Astrocyte (in vitro differentiated cells and primary cell): ENCODE measurements around the gene EDNRA. TPM values are rescaled to one million over a fixed set of nuclear protein-coding genes. Genes with fewer than 3 reads are reported as not detected.

Source experiments
- DNase-seq: peaks from one replicate; pipeline ENCODE4 v3.0.0-alpha.2; 2010; ENCODE audit warnings: low read depth
- FAIRE-seq: peaks from 2 replicates; lab custom pipeline; 2011; peaks lifted over from hg19 to GRCh38; lab: Jason Lieb, UNC
- H2AFZ ChIP-seq: 2 replicates; pipeline ENCODE4 v1.6.0; 2012; ENCODE audit warnings: low read depth, low read length, inconsistent platforms
- H3K27ac ChIP-seq: 2 replicates; pipeline ENCODE4 v1.5.1; 2011; ENCODE audit warnings: low read depth, low read length, inconsistent platforms
- H3K27me3 ChIP-seq: 2 replicates; pipeline ENCODE4 v1.6.0; 2011; ENCODE audit warnings: low read length, inconsistent platforms; ENCODE audit not compliant: insufficient read depth
- H3K36me3 ChIP-seq: 2 replicates; pipeline ENCODE4 v1.5.1; 2011; ENCODE audit warnings: low read length, inconsistent platforms; ENCODE audit not compliant: insufficient read depth
- H3K4me1 ChIP-seq: 2 replicates; pipeline ENCODE4 v1.5.1; 2011; ENCODE audit warnings: low read length, inconsistent platforms; ENCODE audit not compliant: insufficient read depth
- H3K4me2 ChIP-seq: 2 replicates; pipeline ENCODE4 v1.6.0; 2012; ENCODE audit warnings: low read length, inconsistent platforms
- H3K4me3 ChIP-seq: 2 replicates; pipeline ENCODE4 v1.5.1; 2011; ENCODE audit warnings: low read depth, mild to moderate bottlenecking, low read length, inconsistent platforms; ENCODE audit not compliant: insufficient read depth
- H3K79me2 ChIP-seq: 2 replicates; pipeline ENCODE4 v1.6.0; 2012; ENCODE audit warnings: mild to moderate bottlenecking, low read length, inconsistent platforms; ENCODE audit not compliant: insufficient read depth
- H3K9ac ChIP-seq: 2 replicates; pipeline ENCODE4 v1.6.0; 2012; ENCODE audit warnings: mild to moderate bottlenecking, low read length, inconsistent platforms
- H3K9me3 ChIP-seq: 2 replicates; pipeline ENCODE4 v1.5.1; 2012; ENCODE audit warnings: low read depth, mild to moderate bottlenecking, low read length, inconsistent platforms; ENCODE audit not compliant: insufficient read depth
- H4K20me1 ChIP-seq: 2 replicates; pipeline ENCODE4 v1.6.0; 2012; ENCODE audit warnings: low read length, inconsistent platforms; ENCODE audit not compliant: insufficient read depth
- H3K27ac Mint-ChIP-seq: one replicate; pipeline ENCODE4 v1.8.0; 2021; ENCODE audit warnings: mild to moderate bottlenecking, mixed read lengths; ENCODE audit not compliant: unreplicated experiment
- H3K27me3 Mint-ChIP-seq: one replicate; pipeline ENCODE4 v1.8.0; 2021; ENCODE audit warnings: low read depth, mixed read lengths; ENCODE audit not compliant: unreplicated experiment
- H3K36me3 Mint-ChIP-seq: one replicate; pipeline ENCODE4 v1.8.0; 2021; ENCODE audit warnings: low read depth, mixed read lengths; ENCODE audit not compliant: unreplicated experiment
- H3K4me1 Mint-ChIP-seq: one replicate; pipeline ENCODE4 v1.8.0; 2021; ENCODE audit warnings: low read depth, mixed read lengths; ENCODE audit not compliant: unreplicated experiment
- H3K4me3 Mint-ChIP-seq: one replicate; pipeline ENCODE4 v1.8.0; 2021; ENCODE audit warnings: mild to moderate bottlenecking, moderate library complexity, mixed read lengths; ENCODE audit not compliant: unreplicated experiment
- H3K9me3 Mint-ChIP-seq: one replicate; pipeline ENCODE4 v1.8.0; 2021; ENCODE audit warnings: mild to moderate bottlenecking, mixed read lengths; ENCODE audit not compliant: unreplicated experiment
- CTCF ChIP-seq: IDR thresholded peaks from 2 replicates; pipeline ENCODE4 v1.5.1; 2011; ENCODE audit warnings: low read depth, mild to moderate bottlenecking, inconsistent platforms, low read length, moderate library complexity; ENCODE audit not compliant: insufficient read depth
- EZH2 ChIP-seq: IDR thresholded peaks from 2 replicates; pipeline ENCODE4 v1.6.1; 2012; ENCODE audit warnings: mild to moderate bottlenecking, low read length, inconsistent platforms; ENCODE audit not compliant: insufficient read depth
- total RNA-seq: library from RNA; stranded (reverse); gene quantifications from 2 replicates; pipeline ENCODE4 v1.2.1, GENCODE V29; 2021

EDNRA gene
- total RNA-seq, 1 donor from 2014 or later = 6.4 TPM

DNA sequence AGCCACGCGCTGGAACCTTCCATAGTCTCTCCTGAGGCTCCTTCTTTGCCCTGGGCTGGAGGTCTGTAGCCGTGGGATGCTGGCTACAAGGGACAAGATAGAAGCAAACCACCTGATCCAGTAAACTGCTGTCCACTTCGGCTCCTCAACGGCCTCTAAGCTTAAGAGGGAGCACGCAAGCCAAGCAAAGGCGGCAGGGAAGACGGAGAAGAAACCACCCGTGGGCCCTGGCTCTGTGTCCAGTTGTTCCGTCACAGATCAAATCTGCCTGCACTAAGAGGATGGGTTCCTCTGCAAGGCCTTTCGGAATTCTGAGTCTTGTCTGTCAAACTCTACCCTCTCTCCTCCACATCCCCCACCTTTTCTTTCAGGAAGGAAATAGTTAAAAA, 401 bp upstream of the EDNRA start:
- Histone ChIP-seq H3K36me3 (no peaks in the 10 kb centered on the region), H2AFZ (peak overlapping the region; percentile 87), H3K4me1 (peaks cover 25% of the 10 kb centered on the region), H3K4me2 (peak overlapping the region; percentile 85), H3K4me3 (peak overlapping the region; percentile 77), H3K9ac (peak overlapping the region; percentile 87), H3K9me3 (no peaks in the 10 kb centered on the region), H3K79me2 (peaks cover 40% of the 10 kb centered on the region), H3K27me3 (no peaks in the 10 kb centered on the region), H4K20me1 (no peaks in the 10 kb centered on the region), H3K27ac (peak overlapping the region; percentile 69)
- DNase-seq (no peak), FAIRE-seq (no peak)
- Mint-ChIP-seq H3K27ac (no peak overlapping the region), H3K4me1 (peaks cover 7% of the 10 kb centered on the region), H3K27me3 (peaks cover 9% of the 10 kb centered on the region), H3K9me3 (peaks cover 2% of the 10 kb centered on the region), H3K36me3 (no peaks in the 10 kb centered on the region), H3K4me3 (peak overlapping the region; percentile 90)
- TF ChIP-seq EZH2 (no peak), CTCF (no peak)

DNA sequence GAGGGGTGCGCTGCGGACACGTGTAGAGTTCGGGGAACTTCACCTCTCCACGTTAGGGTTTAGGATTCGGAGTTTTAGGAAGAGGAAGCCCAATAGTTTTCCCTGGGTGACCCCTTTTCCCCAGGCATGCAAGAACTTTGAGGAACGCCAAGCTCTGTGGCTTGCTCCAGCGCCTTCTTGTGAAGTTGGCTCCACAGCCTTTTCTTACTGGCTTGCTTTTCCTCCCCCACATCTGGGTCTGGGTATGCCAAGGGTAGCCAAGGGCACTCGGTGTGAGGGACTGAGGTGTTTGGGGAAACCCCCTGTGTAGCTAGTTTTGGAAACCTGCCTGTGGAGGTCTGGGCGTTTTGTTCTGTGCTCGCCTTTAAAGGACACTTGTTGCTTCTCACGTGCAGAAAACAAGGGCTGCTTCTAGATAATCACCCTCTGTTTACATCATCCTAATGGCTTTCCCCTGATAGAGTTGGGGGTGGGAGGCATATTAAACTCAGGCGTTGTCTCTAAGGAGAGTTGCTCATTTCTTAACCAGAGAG, 746 bp downstream of the EDNRA start:
- H3K27me3 Mint-ChIP-seq = peaks cover 9% of the 10 kb centered on the region
- Histone ChIP-seq H3K27ac (peak overlapping the region; percentile 69), H3K4me2 (peak overlapping the region; percentile 85), H3K4me1 (peaks cover 25% of the 10 kb centered on the region), H3K4me3 (peak overlapping the region; percentile 77), H3K9ac (peak overlapping the region; percentile 87), H2AFZ (peak overlapping the region; percentile 87), H3K36me3 (peaks cover 4% of the 10 kb centered on the region), H3K79me2 (peaks cover 52% of the 10 kb centered on the region), H4K20me1 (no peaks in the 10 kb centered on the region), H3K9me3 (no peaks in the 10 kb centered on the region), H3K27me3 (no peaks in the 10 kb centered on the region)
- FAIRE-seq (no peak), DNase-seq (peak; percentile 31)
- H3K4me1 Mint-ChIP-seq = peaks cover 7% of the 10 kb centered on the region
- TF ChIP-seq EZH2 = no peak
- no peak for TF ChIP-seq CTCF
- H3K4me3 Mint-ChIP-seq = peak overlapping the region; percentile 90
- H3K36me3 Mint-ChIP-seq = no peaks in the 10 kb centered on the region
- H3K27ac Mint-ChIP-seq = no peak overlapping the region
- H3K9me3 Mint-ChIP-seq = peaks cover 2% of the 10 kb centered on the region

DNA sequence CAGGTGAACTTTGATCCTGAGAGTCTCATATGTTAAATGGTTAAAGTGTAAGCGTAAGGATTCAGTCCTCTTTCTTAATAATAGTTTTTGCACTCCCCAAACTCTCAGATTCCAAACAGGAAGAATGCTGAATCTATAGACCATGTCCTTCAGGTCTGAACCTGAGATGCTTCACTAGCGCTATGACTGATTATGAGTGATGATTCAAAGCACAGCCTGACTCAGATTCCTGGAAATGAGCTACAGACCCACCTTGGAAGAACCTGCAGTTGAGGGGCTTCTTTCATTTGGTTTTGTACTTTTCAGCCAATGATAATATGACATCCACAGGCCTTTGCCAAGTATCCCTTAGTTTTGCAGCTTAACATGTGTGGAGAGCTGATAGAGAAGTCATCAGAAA, 1.4 kb downstream of the EDNRA start:
- TF ChIP-seq EZH2 = no peak
- TF ChIP-seq CTCF = no peak
- DNase-seq (peak; percentile 44), FAIRE-seq (no peak)
- H3K9me3 ChIP-seq = no peaks in the 10 kb centered on the region
- H3K36me3 Mint-ChIP-seq = no peaks in the 10 kb centered on the region
- H3K27ac ChIP-seq = peak overlapping the region; percentile 69
- no peaks in the 10 kb centered on the region for H3K27me3 ChIP-seq
- peaks cover 2% of the 10 kb centered on the region for H3K9me3 Mint-ChIP-seq
- H3K4me2 ChIP-seq = peak overlapping the region; percentile 85
- peaks cover 4% of the 10 kb centered on the region for H3K36me3 ChIP-seq
- peak overlapping the region; percentile 90 for H3K4me3 Mint-ChIP-seq
- peaks cover 7% of the 10 kb centered on the region for H3K4me1 Mint-ChIP-seq
- H3K4me1 ChIP-seq = peaks cover 25% of the 10 kb centered on the region
- peak overlapping the region; percentile 77 for H3K4me3 ChIP-seq
- H4K20me1 ChIP-seq = no peaks in the 10 kb centered on the region
- peaks cover 55% of the 10 kb centered on the region for H3K79me2 ChIP-seq
- H2AFZ ChIP-seq = no peak overlapping the region
- H3K9ac ChIP-seq = peak overlapping the region; percentile 87
- no peak overlapping the region for H3K27ac Mint-ChIP-seq
- peaks cover 9% of the 10 kb centered on the region for H3K27me3 Mint-ChIP-seq
